Activated CD8-positive, alpha-beta memory T cell treated with anti-CD3 and anti-CD28 coated beads, Interleukin-2, amount 50 U/mL, for 48 hours (primary cell): ENCODE measurements around the gene SMIM35.

Experiments
- DNase-seq: peaks from one replicate; pipeline ENCODE4 v3.0.0-alpha.2; 2020

Gene SMIM35

GRCh38 chr11:118055966-118056365, 30.8 kb downstream of the SMIM35 start:
- DNase-seq = no peak

GRCh38 chr11:118054712-118055640, 31.8 kb downstream of the SMIM35 start:
- DNase-seq = peak; percentile 46

- peak; percentile 62 for DNase-seq
These were observed 34.1 kb downstream of the SMIM35 start for GRCh38 chr11:118052581-118053206.

- peak; percentile 71 for DNase-seq
These were observed 34.9 kb downstream of the SMIM35 start for GRCh38 chr11:118051611-118052461.

- DNase-seq = peak; percentile 63
These were observed 35.6 kb downstream of the SMIM35 start for GRCh38 chr11:118051136-118051610.

- peak; percentile 51 for DNase-seq
These were observed 36.4 kb downstream of the SMIM35 start for GRCh38 chr11:118050208-118050891.

GRCh38 chr11:118049771-118050170, 37.0 kb downstream of the SMIM35 start:
- peak; percentile 54 for DNase-seq

- DNase-seq = peak; percentile 53
These were observed 38.0 kb downstream of the SMIM35 start for GRCh38 chr11:118048472-118049370.

GRCh38 chr11:118047749-118048148, 39.0 kb downstream of the SMIM35 start:
- DNase-seq = peak; percentile 59

GRCh38 chr11:118046964-118047700, 39.6 kb downstream of the SMIM35 start:
- peak; percentile 67 for DNase-seq

- peak; percentile 63 for DNase-seq
These were observed 40.5 kb downstream of the SMIM35 start for GRCh38 chr11:118046051-118046963.

- no peak for DNase-seq
These were observed 41.6 kb downstream of the SMIM35 start for GRCh38 chr11:118045191-118045590.

GRCh38 chr11:118042796-118043195, 44.0 kb downstream of the SMIM35 start:
- DNase-seq = no peak

GRCh38 chr11:118042141-118042540, 44.6 kb downstream of the SMIM35 start:
- no peak for DNase-seq

- DNase-seq = no peak
These were observed 53.3 kb downstream of the SMIM35 start for GRCh38 chr11:118033443-118033842.

GRCh38 chr11:118028626-118029025, 58.1 kb downstream of the SMIM35 start:
- DNase-seq = no peak

- no peak for DNase-seq
These were observed 59.1 kb downstream of the SMIM35 start for GRCh38 chr11:118027694-118028093.

GRCh38 chr11:118021146-118021545, 65.6 kb downstream of the SMIM35 start:
- no peak for DNase-seq

- no peak for DNase-seq
These were observed 68.4 kb downstream of the SMIM35 start for GRCh38 chr11:118018401-118018800.
